HG02938 (cell line): ENCODE results near the gene PTPRN2.

ENCODE experiments used
- ATAC-seq: cut with Tn5 transposase; IDR thresholded peaks from one replicate; pipeline ENCODE4 v1.9.1; 2021; ENCODE audit warnings: mild to moderate bottlenecking, moderate library complexity; ENCODE audit not compliant: unreplicated experiment

PTPRN2 gene

GRCh38 chr7:157662110-157662791 lies 925.4 kb downstream of the PTPRN2 start:
- ATAC-seq: no peak

- ATAC-seq: no peak
Observed at GRCh38 chr7:157661611-157661975, 926.0 kb downstream of the PTPRN2 start.

GRCh38 chr7:157660971-157661610 lies 926.5 kb downstream of the PTPRN2 start:
- no peak for ATAC-seq

- no peak for ATAC-seq
Observed at GRCh38 chr7:157658851-157659412, 928.7 kb downstream of the PTPRN2 start.

- ATAC-seq: no peak
Observed at GRCh38 chr7:157657741-157658740, 929.6 kb downstream of the PTPRN2 start.

GRCh38 chr7:157656195-157656769 lies 931.3 kb downstream of the PTPRN2 start:
- ATAC-seq: no peak

- ATAC-seq: no peak
Observed at GRCh38 chr7:157654350-157654749, 933.3 kb downstream of the PTPRN2 start.

GRCh38 chr7:157653827-157654207 lies 933.8 kb downstream of the PTPRN2 start:
- ATAC-seq: no peak

- ATAC-seq: no peak
Observed at GRCh38 chr7:157652954-157653826, 934.4 kb downstream of the PTPRN2 start.

- ATAC-seq: no peak
Observed at GRCh38 chr7:157652161-157652953, 935.3 kb downstream of the PTPRN2 start.

GRCh38 chr7:157651366-157652160 lies 936.1 kb downstream of the PTPRN2 start:
- ATAC-seq: no peak

GRCh38 chr7:157650801-157651200 lies 936.8 kb downstream of the PTPRN2 start:
- ATAC-seq: no peak

GRCh38 chr7:157650131-157650631 lies 937.4 kb downstream of the PTPRN2 start:
- no peak for ATAC-seq

GRCh38 chr7:157646551-157646950 lies 941.1 kb downstream of the PTPRN2 start:
- ATAC-seq: no peak

- no peak for ATAC-seq
Observed at GRCh38 chr7:157645539-157645938, 942.1 kb downstream of the PTPRN2 start.

GRCh38 chr7:157644946-157645345 lies 942.7 kb downstream of the PTPRN2 start:
- no peak for ATAC-seq

- ATAC-seq: no peak
Observed at GRCh38 chr7:157643525-157643970, 944.1 kb downstream of the PTPRN2 start.

GRCh38 chr7:157641866-157642265 lies 945.8 kb downstream of the PTPRN2 start:
- ATAC-seq: no peak
